Stimulated activated CD4-positive, alpha-beta T cell treated with anti-CD3 and anti-CD28 coated beads, Interleukin-2, amount 100 ng/mL, for 48 hours (primary cell): ENCODE results near the gene ALG14.
"Not testable (repeated sequence)": the region's sequence is repeated elsewhere in the genome, so short reads cannot be mapped to it uniquely, and the experiment has no call there.

Source experiments
- DNase-seq, 2 donors: peaks; one replicate each; pipeline ENCODE4 v3.0.0-alpha.2; 2020

ALG14 gene

GRCh38 chr1:95041491-95042165, 31.1 kb downstream of the ALG14 start:
- no peak for DNase-seq

- no peak for DNase-seq
Measured at GRCh38 chr1:95040032-95040525, 32.7 kb downstream of the ALG14 start.

GRCh38 chr1:95039360-95040031, 33.3 kb downstream of the ALG14 start:
- DNase-seq, result no peak

- DNase-seq, result no peak
Measured at GRCh38 chr1:95035536-95035935, 37.2 kb downstream of the ALG14 start.

DNA sequence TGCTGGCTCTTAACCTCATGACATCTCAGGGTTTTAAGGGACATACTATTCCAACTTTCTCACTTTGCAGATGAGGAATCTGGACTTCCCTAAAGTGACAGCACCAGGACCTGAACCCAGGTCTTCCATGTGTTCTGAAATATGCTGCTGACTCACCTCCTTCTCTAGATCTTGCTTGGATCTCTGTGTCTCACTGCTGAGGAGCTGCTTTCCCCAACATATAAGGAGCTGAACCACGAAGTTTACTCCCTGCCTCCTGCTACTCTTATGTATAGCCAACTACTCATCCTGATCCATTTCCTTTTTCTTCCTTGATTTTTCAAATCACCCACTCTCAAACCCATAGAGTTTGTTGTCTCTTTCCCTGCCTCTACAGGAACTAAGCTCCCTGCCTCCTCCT, 38.2 kb downstream of the ALG14 start:
- no peak for DNase-seq

GRCh38 chr1:95033843-95034242, 38.9 kb downstream of the ALG14 start:
- DNase-seq, result no peak

- DNase-seq, result no peak
Measured at GRCh38 chr1:95029532-95029931, 43.2 kb downstream of the ALG14 start.

GRCh38 chr1:95028954-95029353, 43.8 kb downstream of the ALG14 start:
- DNase-seq, result no peak

DNA sequence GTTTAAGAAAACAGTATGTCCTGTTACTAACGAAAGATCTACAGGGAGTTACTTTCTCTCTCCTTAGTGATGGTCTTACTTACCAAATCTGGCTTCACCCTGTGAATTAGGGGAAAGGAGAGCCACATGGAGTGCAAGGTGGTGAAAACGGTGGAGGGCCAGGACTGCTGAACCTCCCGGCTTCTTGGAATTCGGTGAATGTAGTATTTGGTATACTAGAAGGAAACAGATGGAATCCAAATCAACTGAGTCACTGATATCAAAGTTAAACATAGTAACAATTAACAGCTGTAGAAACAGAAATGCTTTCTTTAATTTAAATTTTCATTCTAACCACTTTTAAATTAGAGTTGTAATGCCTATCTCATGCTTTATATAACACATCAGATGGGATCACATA, 45.7 kb downstream of the ALG14 start:
- no peak for DNase-seq

- DNase-seq, result no peak
Measured at GRCh38 chr1:95023399-95024043, 49.2 kb downstream of the ALG14 start.

GRCh38 chr1:95022644-95022926, 50.2 kb downstream of the ALG14 start:
- DNase-seq, result no peak

GRCh38 chr1:95021805-95022643, 50.7 kb downstream of the ALG14 start:
- no peak for DNase-seq

GRCh38 chr1:95021119-95021518, 51.6 kb downstream of the ALG14 start:
- DNase-seq, result no peak

DNA sequence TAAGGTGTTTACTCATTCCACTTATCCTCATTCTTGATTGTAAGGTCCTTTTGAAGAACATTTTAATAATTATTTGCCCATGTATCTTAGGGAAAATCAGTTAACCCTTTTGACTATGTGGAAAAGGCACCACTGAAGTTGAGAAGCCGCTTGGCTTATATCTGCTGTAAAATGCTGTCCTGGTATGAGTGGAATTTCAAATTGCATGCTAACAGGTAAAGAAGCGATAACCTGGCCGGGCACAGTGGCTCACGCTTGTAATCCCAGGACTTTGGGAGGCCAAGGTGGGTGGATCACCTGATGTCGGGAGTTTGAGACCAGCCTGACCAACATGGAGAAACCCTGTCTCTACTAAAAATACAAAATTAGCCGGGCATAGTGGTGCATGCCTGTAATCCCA, 53.3 kb downstream of the ALG14 start:
- not testable (repeated sequence) for DNase-seq

DNA sequence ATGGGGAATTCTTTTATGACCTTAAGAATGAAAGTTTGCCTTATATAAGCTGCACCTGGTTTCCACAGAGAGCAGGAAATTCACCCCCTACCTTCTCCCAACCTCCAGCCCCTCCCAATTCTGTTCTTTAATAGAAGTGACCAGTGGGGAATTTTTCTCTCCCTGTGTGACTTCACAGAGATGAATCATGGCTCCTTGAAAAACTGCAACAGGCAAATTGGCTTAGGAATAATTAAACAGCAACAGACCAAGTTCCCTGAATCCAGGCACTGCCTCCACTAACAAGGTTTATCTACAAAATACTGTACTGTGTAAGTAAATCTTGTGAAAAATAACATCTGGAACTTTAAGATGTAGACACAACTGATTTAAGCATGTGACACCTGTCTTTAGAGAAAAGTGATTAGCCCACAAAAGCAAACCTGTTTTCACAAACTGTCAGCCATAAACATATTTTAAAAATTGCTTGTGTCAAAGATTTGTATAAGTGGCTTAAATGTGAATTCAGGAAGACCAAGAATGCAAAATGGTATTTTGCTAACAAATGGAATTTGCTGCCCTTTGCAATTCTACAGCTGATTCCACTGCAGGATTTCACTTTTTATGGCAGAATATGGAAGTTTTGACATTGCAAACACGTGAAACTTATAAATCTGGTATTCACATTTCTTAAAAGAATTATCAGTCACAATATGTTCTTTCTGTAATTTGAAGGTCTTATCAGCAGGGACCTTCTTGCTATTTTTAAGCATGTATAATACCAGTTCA, 54.0 kb downstream of the ALG14 start:
- no peak for DNase-seq

DNA sequence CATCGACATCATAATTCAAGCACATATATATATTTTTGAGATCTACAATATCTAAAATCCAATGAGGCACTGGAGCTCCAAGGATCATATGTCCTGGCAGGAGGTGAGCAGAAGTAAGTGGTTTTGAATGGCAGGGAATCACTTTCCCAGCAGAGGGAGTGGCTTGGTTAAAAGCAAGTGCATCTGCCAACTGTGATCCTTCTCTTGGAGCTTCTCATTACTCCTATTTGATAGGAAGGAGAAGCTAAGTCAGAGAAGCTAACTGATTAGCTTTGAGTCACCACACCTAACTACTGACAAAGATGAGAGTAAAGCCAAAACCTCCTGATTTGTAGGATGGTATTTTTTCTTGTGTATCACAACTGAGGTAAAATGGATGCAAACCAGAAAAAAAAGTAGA, 55.0 kb downstream of the ALG14 start:
- DNase-seq, result no peak

- DNase-seq, result no peak
Measured at GRCh38 chr1:95015076-95015475, 57.7 kb downstream of the ALG14 start.

GRCh38 chr1:95013950-95014574, 58.7 kb downstream of the ALG14 start:
- DNase-seq, result no peak

DNA sequence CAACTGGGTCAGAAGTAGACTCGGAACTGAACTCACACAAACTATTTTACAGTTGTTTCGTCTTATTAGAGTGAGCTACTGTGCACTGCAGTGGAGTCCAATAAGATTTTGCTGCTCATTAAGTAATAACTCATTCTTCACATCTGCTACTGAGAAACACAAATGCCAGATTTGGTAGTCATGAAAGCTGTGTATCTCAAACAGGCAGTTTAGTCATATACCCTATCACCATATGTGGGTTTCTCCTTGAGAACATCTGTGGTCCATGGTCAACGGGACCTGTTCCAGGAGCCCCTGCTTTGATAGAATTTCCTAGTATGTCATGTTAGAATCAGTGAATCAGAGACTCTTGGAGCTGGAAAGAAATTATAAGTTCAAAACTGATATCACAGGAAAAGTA, 60.4 kb downstream of the ALG14 start:
- DNase-seq, result no peak

DNA sequence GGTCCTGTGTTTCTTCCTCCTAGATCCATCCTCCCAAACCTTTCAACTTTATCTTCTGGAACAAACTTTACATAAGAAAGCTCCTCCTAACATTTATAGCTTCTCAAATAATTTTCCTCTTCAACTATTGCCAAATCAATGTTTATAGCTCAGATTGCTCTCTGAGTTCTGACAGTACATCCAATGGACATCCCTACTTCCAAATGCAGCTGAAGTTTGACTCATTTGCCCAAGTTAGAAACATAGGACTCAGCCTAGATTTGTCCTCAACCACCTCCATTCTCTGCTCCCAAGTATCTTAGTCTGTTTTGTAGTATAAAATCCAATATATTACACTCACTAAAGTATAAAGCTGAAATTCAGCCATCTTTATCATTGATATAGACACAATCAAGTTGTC, 62.6 kb downstream of the ALG14 start:
- DNase-seq, result no peak

- DNase-seq, result no peak
Measured at GRCh38 chr1:95007687-95008086, 65.1 kb downstream of the ALG14 start.

DNA sequence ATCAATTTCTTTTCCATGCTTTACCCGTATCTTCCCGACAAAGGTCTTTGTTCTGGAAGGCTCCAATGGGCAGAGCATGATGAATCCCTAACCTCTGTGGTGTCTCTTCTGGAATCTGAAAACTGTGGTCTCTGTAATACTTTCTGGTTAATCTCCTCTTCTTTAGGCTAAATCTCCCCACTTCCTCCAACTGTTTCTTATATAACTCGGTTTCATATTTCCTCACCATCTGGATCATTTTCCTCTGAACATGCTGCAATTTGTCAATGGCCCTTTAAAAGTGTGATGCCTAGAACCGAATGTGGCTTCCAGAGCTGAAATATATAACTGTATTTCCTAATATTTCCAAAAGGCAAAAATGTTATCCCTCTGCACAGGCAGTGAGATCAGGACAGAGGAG, 66.1 kb downstream of the ALG14 start:
- no peak for DNase-seq
